ENCODE results near the gene PLEKHA7.
"Not testable (repeated sequence)": the region's sequence is repeated elsewhere in the genome, so short reads cannot be mapped to it uniquely, and the experiment has no call there.

PLEKHA7 gene

GRCh38 chr11:16973338-16973964 lies 40.8 kb downstream of the PLEKHA7 start:
- DNase-seq, result no peak

- no peak for DNase-seq
These were observed 44.9 kb downstream of the PLEKHA7 start for GRCh38 chr11:16969010-16969999.

GRCh38 chr11:16968196-16968595 lies 46.0 kb downstream of the PLEKHA7 start:
- DNase-seq, result no peak

- no peak for DNase-seq
These were observed 47.1 kb downstream of the PLEKHA7 start for GRCh38 chr11:16966930-16967671.

- DNase-seq, result no peak
These were observed 49.7 kb downstream of the PLEKHA7 start for GRCh38 chr11:16964501-16964900.

- DNase-seq, result no peak
These were observed 50.8 kb downstream of the PLEKHA7 start for GRCh38 chr11:16963316-16963876.

GRCh38 chr11:16962589-16962988 lies 51.6 kb downstream of the PLEKHA7 start:
- not testable (repeated sequence) for DNase-seq

- no peak for DNase-seq
These were observed 52.1 kb downstream of the PLEKHA7 start for GRCh38 chr11:16962146-16962545.

GRCh38 chr11:16960250-16960649 lies 54.0 kb downstream of the PLEKHA7 start:
- DNase-seq, result no peak

- DNase-seq, result no peak
These were observed 54.6 kb downstream of the PLEKHA7 start for GRCh38 chr11:16959602-16960001.

- no peak for DNase-seq
These were observed 55.4 kb downstream of the PLEKHA7 start for GRCh38 chr11:16958833-16959232.

- no peak for DNase-seq
These were observed 57.6 kb downstream of the PLEKHA7 start for GRCh38 chr11:16956538-16957153.

GRCh38 chr11:16953663-16954062 lies 60.6 kb downstream of the PLEKHA7 start:
- DNase-seq, result no peak

GRCh38 chr11:16946477-16947282 lies 67.5 kb downstream of the PLEKHA7 start:
- DNase-seq, result no peak

GRCh38 chr11:16945671-16946469 lies 68.3 kb downstream of the PLEKHA7 start:
- peak in 1 of 2 experiments; percentile 14 for DNase-seq

- no peak for DNase-seq
These were observed 71.3 kb downstream of the PLEKHA7 start for GRCh38 chr11:16942911-16943310.

GRCh38 chr11:16942342-16942741 lies 71.9 kb downstream of the PLEKHA7 start:
- no peak for DNase-seq

GRCh38 chr11:16941935-16942334 lies 72.3 kb downstream of the PLEKHA7 start:
- no peak for DNase-seq

GRCh38 chr11:16938061-16938460 lies 76.2 kb downstream of the PLEKHA7 start:
- no peak for DNase-seq

- no peak for DNase-seq
These were observed 77.6 kb downstream of the PLEKHA7 start for GRCh38 chr11:16936643-16937042.
